Measurements from ENCODE around the gene ZBTB43.

- TF ChIP-seq CREB1 (IDR thresholded peaks at IDR 0.05; ENCODE audit: low read depth) = no peak
- no peak for TF ChIP-seq CTCF (IDR thresholded peaks at IDR 0.05 in 2 of 3, conservative IDR thresholded peaks at IDR 0.05 in 1 of 3; ENCODE audit: control insufficient read depth in 2 of 3, extremely low read depth in 1 of 3, insufficient read depth in 1 of 3, low read depth in 3 of 3, low read length in 3 of 3)
- no peak for TF ChIP-seq NFYB (IDR thresholded peaks at IDR 0.05; ENCODE audit: insufficient read depth, low read depth, low read length)
These were observed 20.9 kb upstream of the ZBTB43 start for GRCh38 chr9:126783949-126784348.
